OCI-LY7 (cell line): ENCODE results near the gene EEF1A2. TPM values are rescaled to one million over a fixed set of nuclear protein-coding genes. Genes with fewer than 3 reads are reported as not detected.

Experiments
- BruUV-seq: library from RNA; stranded (reverse); fragments of 400-500 nt; replicated peaks from 2 replicates; lab custom pipeline; 2021; lab: Mats Ljungman, UMichigan
- CTCF ChIA-PET: fragments of 300-600 bp; sonication (Branson Sonifier 250); formaldehyde crosslinking; loops from one replicate; lab custom pipeline; 2022; ENCODE audit warnings: antibody characterized with exemption; ENCODE audit not compliant: unreplicated experiment; lab: Charles Lee
- POLR2A ChIA-PET: fragments of 300-600 bp; sonication (Branson Sonifier 250); formaldehyde crosslinking; loops from one replicate; lab custom pipeline; 2022; ENCODE audit warnings: antibody characterized with exemption; lab: Charles Lee
- DNase-seq: peaks from one replicate; pipeline ENCODE4 v3.0.0-alpha.2; 2015; ENCODE audit warnings: low spot score
- H2AFZ ChIP-seq: fragments of 200-600 bp; sonication (generic), shearing (Covaris generic); 2 replicates; pipeline ENCODE4 v1.6.1; 2014; ENCODE audit warnings: mild to moderate bottlenecking, antibody characterized with exemption, low read length, moderate library complexity
- H3K27ac ChIP-seq: fragments of 200-600 bp; sonication (generic); 2 replicates; pipeline ENCODE4 v1.5.1; 2014; ENCODE audit warnings: mixed run types, low read depth, mild to moderate bottlenecking, moderate library complexity, low read length, inconsistent platforms; ENCODE audit not compliant: poor library complexity, severe bottlenecking
- H3K36me3 ChIP-seq: fragments of 200-600 bp; sonication (generic); 2 replicates; pipeline ENCODE4 v1.6.1; 2014; ENCODE audit warnings: mild to moderate bottlenecking, antibody characterized with exemption, low read length, moderate library complexity, mixed read lengths; ENCODE audit not compliant: insufficient read depth
- H3K4me1 ChIP-seq: fragments of 200-600 bp; sonication (generic); 2 replicates; pipeline ENCODE4 v1.5.1; 2014; ENCODE audit warnings: mild to moderate bottlenecking, low read length; ENCODE audit not compliant: insufficient read depth, poor library complexity, severe bottlenecking
- H3K4me2 ChIP-seq: fragments of 200-600 bp; sonication (generic); 2 replicates; pipeline ENCODE4 v1.6.1; 2014; ENCODE audit warnings: mild to moderate bottlenecking, low read length
- H3K4me3 ChIP-seq: fragments of 200-600 bp; sonication (generic); 2 replicates; pipeline ENCODE4 v1.5.1; 2014; ENCODE audit warnings: mild to moderate bottlenecking, low read depth, low read length; ENCODE audit not compliant: poor library complexity, severe bottlenecking
- H3K79me2 ChIP-seq: fragments of 200-600 bp; sonication (generic); 2 replicates; pipeline ENCODE4 v1.6.1; 2016; ENCODE audit warnings: low read depth, mild to moderate bottlenecking, low read length, moderate library complexity, mixed read lengths; ENCODE audit not compliant: insufficient read depth
- H3K9me2 ChIP-seq: fragments of 200-600 bp; sonication (generic); 2 replicates; pipeline ENCODE4 v1.6.1; 2016; ENCODE audit warnings: mild to moderate bottlenecking, low read length, mixed read lengths; ENCODE audit not compliant: insufficient read depth
- H3K9me3 ChIP-seq: fragments of 200-600 bp; sonication (generic); 2 replicates; pipeline ENCODE4 v1.6.1; 2014; ENCODE audit warnings: mild to moderate bottlenecking, mixed run types, low read length, mixed read lengths
- H4K20me1 ChIP-seq: fragments of 200-600 bp; sonication (generic); 2 replicates; pipeline ENCODE4 v1.6.1; 2014; ENCODE audit warnings: mild to moderate bottlenecking, antibody characterized with exemption, low read length, moderate library complexity, mixed read lengths; ENCODE audit not compliant: insufficient read depth
- CTCF ChIP-seq: fragments of 200-600 bp; sonication (generic); conservative IDR thresholded peaks from 2 replicates; pipeline ENCODE4 v1.5.1; 2014; ENCODE audit warnings: mild to moderate bottlenecking, antibody characterized with exemption, low read length, moderate library complexity, mixed read lengths
- EZH2phosphoT487 ChIP-seq: fragments of 200-600 bp; sonication (generic); IDR thresholded peaks from 2 replicates; pipeline ENCODE4 v1.6.1; 2018; ENCODE audit warnings: low read depth, borderline replicate concordance, mild to moderate bottlenecking, mixed run types, antibody characterized with exemption, low read length, moderate library complexity, mixed read lengths
- intact Hi-C: fragments of 100-400 bp; cut with micrococcal nuclease; formaldehyde crosslinking; loops from one replicate; pipeline ENCODE4 v1.10.0; 2022; ENCODE audit not compliant: unreplicated experiment
- total RNA-seq, 2 experiments: library from RNA; depleted of rRNA in 1 of 2; stranded (reverse); fragments of >200 nt in 1 of 2; shearing (Covaris generic) in 1 of 2; gene quantifications; 2 replicates each; pipeline ENCODE4 v1.2.3, GENCODE V29; 2014 to 2022

EEF1A2 gene
- total RNA-seq, 2 experiments from 2014 or later = 0.22 TPM; not detected in 1

GRCh38 chr20:63484236-63484635 lies 14.6 kb downstream of the EEF1A2 start:
- no peak overlapping the region for H3K4me2 ChIP-seq
- H4K20me1 ChIP-seq = no peaks in the 10 kb centered on the region
- no peak overlapping the region for H3K4me3 ChIP-seq
- no peaks in the 10 kb centered on the region for H3K9me3 ChIP-seq
- TF ChIP-seq CTCF (no peak), EZH2phosphoT487 (no peak)
- no peaks in the 10 kb centered on the region for H3K79me2 ChIP-seq
- no peaks in the 10 kb centered on the region for H3K4me1 ChIP-seq
- BruUV-seq = no TSS peak
- ChIA-PET CTCF (no interaction called here), POLR2A (no interaction called here)
- DNase-seq = no peak
- H3K27ac ChIP-seq = no peak overlapping the region
- intact Hi-C loops = no loop called here
- no peaks in the 10 kb centered on the region for H3K9me2 ChIP-seq
- no peaks in the 10 kb centered on the region for H3K36me3 ChIP-seq
- no peak overlapping the region for H2AFZ ChIP-seq

GRCh38 chr20:63483834-63484233 lies 15.0 kb downstream of the EEF1A2 start:
- no peak overlapping the region for H2AFZ ChIP-seq
- ChIA-PET CTCF (no interaction called here), POLR2A (no interaction called here)
- BruUV-seq = no TSS peak
- H4K20me1 ChIP-seq = no peaks in the 10 kb centered on the region
- H3K4me2 ChIP-seq = no peak overlapping the region
- no peaks in the 10 kb centered on the region for H3K9me2 ChIP-seq
- H3K9me3 ChIP-seq = no peaks in the 10 kb centered on the region
- no peak overlapping the region for H3K4me3 ChIP-seq
- DNase-seq = no peak
- no peak for TF ChIP-seq CTCF
- no peak for TF ChIP-seq EZH2phosphoT487
- intact Hi-C loops = no loop called here
- no peaks in the 10 kb centered on the region for H3K36me3 ChIP-seq
- H3K4me1 ChIP-seq = no peaks in the 10 kb centered on the region
- no peak overlapping the region for H3K27ac ChIP-seq
- no peaks in the 10 kb centered on the region for H3K79me2 ChIP-seq

GRCh38 chr20:63482021-63482587 lies 16.8 kb downstream of the EEF1A2 start:
- Histone ChIP-seq H3K4me3 (no peak overlapping the region), H3K9me2 (no peaks in the 10 kb centered on the region), H3K4me1 (no peaks in the 10 kb centered on the region), H3K4me2 (no peak overlapping the region), H3K27ac (no peak overlapping the region), H3K36me3 (no peaks in the 10 kb centered on the region), H3K9me3 (no peaks in the 10 kb centered on the region), H3K79me2 (no peaks in the 10 kb centered on the region), H4K20me1 (no peaks in the 10 kb centered on the region), H2AFZ (no peak overlapping the region)
- POLR2A ChIA-PET = interaction anchor here (0.6 kb wide), 1 partner anchor 309 kb away, joined by 5 read pairs; no protein-coding TSS in a partner anchor
- TF ChIP-seq CTCF = no peak
- TF ChIP-seq EZH2phosphoT487 = no peak
- CTCF ChIA-PET = no interaction called here
- DNase-seq = no peak
- intact Hi-C loops = no loop called here
- no TSS peak for BruUV-seq
